Activated CD8-positive, alpha-beta T cell treated with anti-CD3 and anti-CD28 coated beads for 36 hours (primary cell): ENCODE data around the gene ARHGAP4. TPM values are rescaled to one million over a fixed set of nuclear protein-coding genes. Genes with fewer than 3 reads are reported as not detected.

Experiments
- ATAC-seq: fragments of 200-7000 bp; cut with Tn5 transposase; one replicate; pipeline ENCODE4 v1.10.0; 2021; ENCODE audit warnings: mild to moderate bottlenecking, moderate library complexity
- CTCF ChIA-PET: fragments of 350-600 bp; sonication (Branson Sonifier 250); formaldehyde crosslinking; loops from one replicate; lab custom pipeline; 2021; ENCODE audit warnings: antibody characterized with exemption; lab: Charles Lee
- POLR2A ChIA-PET: fragments of 350-600 bp; sonication (Branson Sonifier 250); formaldehyde crosslinking; loops from one replicate; lab custom pipeline; 2021; ENCODE audit warnings: antibody characterized with exemption; lab: Charles Lee
- DNase-seq: peaks from one replicate; pipeline ENCODE4 v3.0.0-alpha.2; 2020
- H3K27ac Mint-ChIP-seq: one replicate; pipeline ENCODE4 v1.8.0; 2021; ENCODE audit warnings: mild to moderate bottlenecking, mixed read lengths
- H3K27me3 Mint-ChIP-seq: one replicate; pipeline ENCODE4 v1.8.0; 2021; ENCODE audit warnings: mixed read lengths
- H3K36me3 Mint-ChIP-seq: one replicate; pipeline ENCODE4 v1.8.0; 2021; ENCODE audit warnings: low read depth, mixed read lengths
- H3K4me1 Mint-ChIP-seq: one replicate; pipeline ENCODE4 v1.8.0; 2021; ENCODE audit warnings: low read depth, mixed read lengths
- H3K4me3 Mint-ChIP-seq: one replicate; pipeline ENCODE4 v1.8.0; 2021; ENCODE audit warnings: mild to moderate bottlenecking, moderate library complexity, mixed read lengths
- H3K9me3 Mint-ChIP-seq: one replicate; pipeline ENCODE4 v1.8.0; 2021; ENCODE audit warnings: mixed read lengths
- CTCF ChIP-seq: fragments of 200-600 bp; IDR thresholded peaks from one replicate; pipeline ENCODE4 v1.8.0; 2022; ENCODE audit warnings: antibody characterized with exemption, mild to moderate bottlenecking
- intact Hi-C: fragments of 100-400 bp; cut with micrococcal nuclease; formaldehyde crosslinking; loops from one replicate; pipeline ENCODE4 v1.10.0; 2022
- total RNA-seq, 2 experiments: library from RNA; stranded (reverse); gene quantifications; one replicate each; pipeline ENCODE4 v1.2.3, GENCODE V29; 2021

ARHGAP4 gene
- total RNA-seq, 2 experiments from 2014 or later = 128 to 130 TPM

- Mint-ChIP-seq H3K27ac (peak overlapping the region; percentile 100), H3K36me3 (peaks cover 52% of the 10 kb centered on the region), H3K27me3 (no peaks in the 10 kb centered on the region), H3K4me3 (peak overlapping the region; percentile 93), H3K9me3 (no peaks in the 10 kb centered on the region), H3K4me1 (peaks cover 32% of the 10 kb centered on the region)
- no peak for ATAC-seq
- intact Hi-C loops = no loop called here
- ChIA-PET POLR2A (interaction anchor here (1.0 to 12.0 kb wide), 10 partner anchors 8 to 488 kb away, joined by 3 to 105 read pairs (median 8); partner anchors contain the start of genes ARHGAP4, PLXNA3 and RPL10), CTCF (interaction anchor here (1.6 to 4.4 kb wide), 2 partner anchors 22 to 41 kb away, joined by 3 to 40 read pairs; no protein-coding TSS in a partner anchor)
- no peak for TF ChIP-seq CTCF
- no peak for DNase-seq
Measured at GRCh38 chrX:153969904-153970356, 43.9 kb upstream of the ARHGAP4 start.

GRCh38 chrX:153969125-153969903 lies 43.2 kb upstream of the ARHGAP4 start:
- peaks cover 49% of the 10 kb centered on the region for H3K36me3 Mint-ChIP-seq
- ChIA-PET POLR2A (interaction anchor here (1.0 to 12.0 kb wide), 7 partner anchors 11 to 488 kb away, joined by 3 to 105 read pairs (median 8); partner anchors contain the start of genes ARHGAP4 and PLXNA3), CTCF (interaction anchor here (1.6 to 4.4 kb wide), 3 partner anchors 22 to 44 kb away, joined by 5 to 40 read pairs (median 9); partner anchors contain the start of genes ARHGAP4 and NAA10)
- no peak for ATAC-seq
- TF ChIP-seq CTCF = no peak
- peak overlapping the region; percentile 93 for H3K4me3 Mint-ChIP-seq
- intact Hi-C loops = no loop called here
- no peak for DNase-seq
- H3K27ac Mint-ChIP-seq = peak overlapping the region; percentile 95
- H3K9me3 Mint-ChIP-seq = no peaks in the 10 kb centered on the region
- H3K27me3 Mint-ChIP-seq = no peaks in the 10 kb centered on the region
- H3K4me1 Mint-ChIP-seq = peaks cover 26% of the 10 kb centered on the region

- DNase-seq (peak; percentile 58), ATAC-seq (no peak)
- ChIA-PET CTCF (interaction anchor here (1.2 to 4.4 kb wide), 4 partner anchors 21 to 43 kb away, joined by 4 to 40 read pairs (median 7); partner anchors contain the start of genes ARHGAP4 and NAA10), POLR2A (interaction anchor here (1.2 to 12.0 kb wide), 6 partner anchors 11 to 46 kb away, joined by 3 to 105 read pairs (median 23); partner anchors contain the start of gene ARHGAP4)
- peak overlapping the region; percentile 93 for H3K4me3 Mint-ChIP-seq
- H3K4me1 Mint-ChIP-seq = peaks cover 21% of the 10 kb centered on the region
- peak overlapping the region; percentile 95 for H3K27ac Mint-ChIP-seq
- no peaks in the 10 kb centered on the region for H3K9me3 Mint-ChIP-seq
- intact Hi-C loops = no loop called here
- H3K36me3 Mint-ChIP-seq = peaks cover 49% of the 10 kb centered on the region
- no peaks in the 10 kb centered on the region for H3K27me3 Mint-ChIP-seq
- no peak for TF ChIP-seq CTCF
Measured at GRCh38 chrX:153968754-153969124, 42.7 kb upstream of the ARHGAP4 start.

- Mint-ChIP-seq H3K4me1 (peaks cover 21% of the 10 kb centered on the region), H3K27ac (peak overlapping the region; percentile 95), H3K27me3 (no peaks in the 10 kb centered on the region), H3K36me3 (peaks cover 47% of the 10 kb centered on the region), H3K9me3 (no peaks in the 10 kb centered on the region), H3K4me3 (peak overlapping the region; percentile 93)
- no peak for ATAC-seq
- TF ChIP-seq CTCF = no peak
- intact Hi-C loops = no loop called here
- DNase-seq = no peak
- POLR2A ChIA-PET = interaction anchor here (1.5 to 12.0 kb wide), 8 partner anchors 10 to 46 kb away, joined by 3 to 105 read pairs (median 13); partner anchors contain the start of genes ARHGAP4 and NAA10
- CTCF ChIA-PET = interaction anchor here (0.9 to 4.4 kb wide), 8 partner anchors 15 to 176 kb away, joined by 3 to 40 read pairs (median 5); partner anchors contain the start of genes ARHGAP4 and NAA10
Measured at GRCh38 chrX:153968255-153968654, 42.2 kb upstream of the ARHGAP4 start.
